ENCODE data around the gene GIGYF2. TPM values are rescaled to one million over a fixed set of nuclear protein-coding genes. Genes with fewer than 3 reads are reported as not detected.

Gene GIGYF2
- total and polyA plus RNA-seq, 8 donors = 17.4 to 50.9 (median 41.0) TPM

GRCh38 chr2:232666051-232666805 lies 30.9 kb upstream of the GIGYF2 start:
- Histone ChIP-seq H3K27me3 (no peaks in the 10 kb centered on the region), H3K36me3 (no peaks in the 10 kb centered on the region), H3K4me3 (no peak overlapping the region), H3K27ac (no peak overlapping the region), H3K4me1 (peaks cover 3 to 6% (median 4%) of the 10 kb centered on the region in 3 donors), H3K9me3 (no peaks in the 10 kb centered on the region)
- ATAC-seq (no peak), DNase-seq (no peak), FAIRE-seq (no peak)
- no peak for TF ChIP-seq CTCF (IDR thresholded peaks at IDR 0.05)
- intact Hi-C loops (cut with DNase I) = no loop called here
- 76 to 85% methylated on average over 7 of the region's 7 CpGs for WGBS, 2 donors

GRCh38 chr2:232667989-232668583 lies 29.0 kb upstream of the GIGYF2 start:
- intact Hi-C loops (cut with DNase I) = no loop called here
- Histone ChIP-seq H3K36me3 (no peaks in the 10 kb centered on the region), H3K27ac (no peak overlapping the region), H3K9me3 (no peaks in the 10 kb centered on the region), H3K4me3 (no peak overlapping the region), H3K27me3 (no peaks in the 10 kb centered on the region), H3K4me1 (peaks cover 3 to 6% (median 4%) of the 10 kb centered on the region in 3 donors)
- FAIRE-seq (no peak), ATAC-seq (peak in 3 of 4 donors; percentile 43 to 72 (median 46)), DNase-seq (no peak)
- 56 to 59% methylated on average over 10 of the region's 10 CpGs for WGBS, 2 donors
- no peak for TF ChIP-seq CTCF (IDR thresholded peaks at IDR 0.05)

- no peak for TF ChIP-seq CTCF (IDR thresholded peaks at IDR 0.05)
- Histone ChIP-seq H3K27me3 (no peaks in the 10 kb centered on the region), H3K4me3 (no peak overlapping the region), H3K27ac (no peak overlapping the region), H3K36me3 (no peaks in the 10 kb centered on the region), H3K4me1 (peaks cover 3 to 6% (median 4%) of the 10 kb centered on the region in 3 donors), H3K9me3 (no peaks in the 10 kb centered on the region)
- ATAC-seq (peak in 2 of 4 donors; percentile 33 to 50), DNase-seq (no peak), FAIRE-seq (no peak)
- WGBS, 2 donors = 69 to 72% methylated on average over 17 of the region's 17 CpGs
- intact Hi-C loops (cut with DNase I) = no loop called here
These were observed 28.2 kb upstream of the GIGYF2 start for GRCh38 chr2:232668805-232669444.

GRCh38 chr2:232672588-232672987 lies 24.5 kb upstream of the GIGYF2 start:
- Histone ChIP-seq H3K36me3 (no peaks in the 10 kb centered on the region), H3K27ac (no peak overlapping the region), H3K9me3 (no peaks in the 10 kb centered on the region), H3K4me3 (no peak overlapping the region), H3K27me3 (no peaks in the 10 kb centered on the region), H3K4me1 (peaks cover 3 to 6% (median 4%) of the 10 kb centered on the region in 3 donors)
- DNase-seq = no peak
- 71 to 74% methylated on average over 1 of the region's 1 CpG for WGBS, 2 donors
- ATAC-seq = peak in 3 of 4 donors; percentile 50 to 63 (median 58)
- no peak for FAIRE-seq
- no peak for TF ChIP-seq CTCF (IDR thresholded peaks at IDR 0.05)
- intact Hi-C loops (cut with DNase I) = no loop called here

Measured in pancreas (tissue), 10 donors.